Lower lobe of right lung (tissue), 2 donors: ENCODE measurements around the gene CRB3. TPM values are rescaled to one million over a fixed set of nuclear protein-coding genes. Genes with fewer than 3 reads are reported as not detected.

Source experiments
- ATAC-seq, 2 donors: fragments of 200-7000 bp; cut with Tn5 transposase; one replicate each; pipeline ENCODE4 v1.9.1; 2020 to 2022; ENCODE audit warnings: mild to moderate bottlenecking in 2 of 2, moderate library complexity in 2 of 2
- DNase-seq: peaks from one replicate; pipeline ENCODE4 v3.0.0-alpha.2; 2020
- H3K27ac ChIP-seq: fragments of 200-600 bp; one replicate; pipeline ENCODE4 v1.8.0; 2022
- H3K27me3 ChIP-seq: fragments of 200-600 bp; one replicate; pipeline ENCODE4 v1.8.0; 2022; ENCODE audit warnings: low read depth
- H3K36me3 ChIP-seq: fragments of 200-600 bp; one replicate; pipeline ENCODE4 v1.8.0; 2022; ENCODE audit warnings: mild to moderate bottlenecking
- H3K4me1 ChIP-seq: fragments of 200-600 bp; one replicate; pipeline ENCODE4 v1.8.0; 2022
- H3K4me3 ChIP-seq: fragments of 200-600 bp; one replicate; pipeline ENCODE4 v1.8.0; 2022; ENCODE audit warnings: mild to moderate bottlenecking
- H3K9me3 ChIP-seq: fragments of 200-600 bp; one replicate; pipeline ENCODE4 v1.8.0; 2022
- intact Hi-C: fragments of 100-400 bp; cut with DNase I; formaldehyde crosslinking; loops from one replicate; pipeline ENCODE4 v1.11.0; 2022
- total RNA-seq: library from RNA; stranded (reverse); fragmentation: NEBNext Ultra II Directional; extraction: Animal tissue kit (Norgen Biotek cat#: 25700); gene quantifications from one replicate; pipeline ENCODE4 v1.2.1, GENCODE V29; 2021
- TF ChIP-seq, protein P1 (sequence below): fragments of 200-600 bp; IDR thresholded peaks from one replicate; pipeline ENCODE4 v1.8.0; 2022; ENCODE audit warnings: antibody characterized with exemption, mild to moderate bottlenecking
- donor health status: DM: no; HTN: yes; CAD: no; lungs with severe emphysema.

CRB3 gene
- total RNA-seq, 1 donor from 2014 or later = 36.3 TPM

DNA sequence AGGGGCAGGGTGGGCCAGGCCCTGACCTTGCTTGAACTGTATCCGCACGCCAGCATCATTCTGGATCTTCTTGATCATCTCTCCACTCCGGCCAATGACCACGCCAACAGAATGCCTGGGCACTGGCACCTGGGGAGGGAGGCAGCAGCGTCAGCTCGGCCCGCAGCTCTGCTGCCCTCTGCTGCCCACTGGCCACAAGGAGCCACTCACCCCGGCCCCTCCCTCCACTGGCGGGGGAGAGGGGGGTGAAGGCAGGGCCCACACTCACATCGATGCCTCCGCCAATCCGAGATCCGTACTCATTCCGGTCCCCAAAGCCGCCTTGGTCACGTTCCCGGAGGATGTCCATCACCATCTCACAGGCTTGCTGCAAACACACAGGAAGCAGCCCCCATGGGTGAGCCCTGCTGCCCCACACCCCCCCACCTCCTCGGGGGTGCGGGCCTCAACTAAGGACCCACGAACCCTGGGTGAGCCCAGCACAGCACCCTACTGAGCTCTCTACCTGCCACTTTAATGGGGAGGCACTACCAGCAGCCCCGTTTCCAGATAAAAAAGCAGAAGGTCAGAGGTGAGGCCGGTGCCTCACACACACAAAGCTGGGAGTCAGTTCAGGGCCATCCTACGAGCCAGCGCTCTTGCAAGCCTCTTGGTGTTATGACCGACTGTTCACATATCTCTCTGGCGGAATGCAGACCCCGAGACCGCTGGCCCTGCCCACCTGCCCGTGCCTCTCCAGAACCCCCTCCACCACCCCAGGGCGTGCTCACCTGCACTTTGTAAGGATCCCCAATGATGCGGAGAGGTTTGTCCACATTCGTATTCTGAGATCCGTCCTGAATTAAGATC lies 46.1 kb upstream of the CRB3 start:
- no peak overlapping the region for H3K4me3 ChIP-seq
- H3K27me3 ChIP-seq = no peaks in the 10 kb centered on the region
- no peaks in the 10 kb centered on the region for H3K9me3 ChIP-seq
- H3K36me3 ChIP-seq = peaks cover 92% of the 10 kb centered on the region
- TF ChIP-seq, protein P1, sequence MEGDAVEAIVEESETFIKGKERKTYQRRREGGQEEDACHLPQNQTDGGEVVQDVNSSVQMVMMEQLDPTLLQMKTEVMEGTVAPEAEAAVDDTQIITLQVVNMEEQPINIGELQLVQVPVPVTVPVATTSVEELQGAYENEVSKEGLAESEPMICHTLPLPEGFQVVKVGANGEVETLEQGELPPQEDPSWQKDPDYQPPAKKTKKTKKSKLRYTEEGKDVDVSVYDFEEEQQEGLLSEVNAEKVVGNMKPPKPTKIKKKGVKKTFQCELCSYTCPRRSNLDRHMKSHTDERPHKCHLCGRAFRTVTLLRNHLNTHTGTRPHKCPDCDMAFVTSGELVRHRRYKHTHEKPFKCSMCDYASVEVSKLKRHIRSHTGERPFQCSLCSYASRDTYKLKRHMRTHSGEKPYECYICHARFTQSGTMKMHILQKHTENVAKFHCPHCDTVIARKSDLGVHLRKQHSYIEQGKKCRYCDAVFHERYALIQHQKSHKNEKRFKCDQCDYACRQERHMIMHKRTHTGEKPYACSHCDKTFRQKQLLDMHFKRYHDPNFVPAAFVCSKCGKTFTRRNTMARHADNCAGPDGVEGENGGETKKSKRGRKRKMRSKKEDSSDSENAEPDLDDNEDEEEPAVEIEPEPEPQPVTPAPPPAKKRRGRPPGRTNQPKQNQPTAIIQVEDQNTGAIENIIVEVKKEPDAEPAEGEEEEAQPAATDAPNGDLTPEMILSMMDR = peak; percentile 21
- DNase-seq (no peak), ATAC-seq (peak; percentile 37 to 48)
- no peak overlapping the region for H3K27ac ChIP-seq
- peaks cover 11% of the 10 kb centered on the region for H3K4me1 ChIP-seq
- intact Hi-C loops = no loop called here

DNA sequence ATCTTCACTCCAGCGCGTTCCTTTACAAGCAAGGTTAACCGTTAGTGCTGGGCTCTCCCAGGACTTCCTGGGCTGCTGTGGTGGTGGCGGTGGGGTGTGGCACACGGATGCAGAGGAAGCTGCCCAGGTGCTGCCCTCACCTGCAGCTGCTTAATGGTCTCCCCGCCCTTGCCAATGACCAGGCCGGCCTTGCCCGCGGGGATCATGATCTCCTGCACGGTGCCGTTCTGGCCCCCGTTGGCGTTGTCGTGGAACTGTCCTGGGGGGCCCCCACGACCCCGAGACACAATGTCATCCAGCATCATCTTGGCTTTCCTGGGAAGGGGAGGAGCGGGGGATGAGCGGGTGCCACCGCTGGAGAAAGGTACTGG lies 45.5 kb upstream of the CRB3 start:
- H3K9me3 ChIP-seq = no peaks in the 10 kb centered on the region
- no peaks in the 10 kb centered on the region for H3K27me3 ChIP-seq
- TF ChIP-seq, protein P1 = no peak
- peaks cover 17% of the 10 kb centered on the region for H3K4me1 ChIP-seq
- no peak overlapping the region for H3K27ac ChIP-seq
- DNase-seq (no peak), ATAC-seq (no peak)
- H3K4me3 ChIP-seq = no peak overlapping the region
- peaks cover 86% of the 10 kb centered on the region for H3K36me3 ChIP-seq
- intact Hi-C loops = no loop called here

GRCh38 chr19:6421075-6422014 lies 42.7 kb upstream of the CRB3 start:
- intact Hi-C loops = no loop called here

GRCh38 chr19:6423499-6424194 lies 40.4 kb upstream of the CRB3 start:
- Histone ChIP-seq H3K9me3 (no peaks in the 10 kb centered on the region), H3K27ac (peak overlapping the region; percentile 73), H3K4me3 (peak overlapping the region; percentile 83), H3K4me1 (peaks cover 20% of the 10 kb centered on the region), H3K27me3 (no peaks in the 10 kb centered on the region), H3K36me3 (peaks cover 35% of the 10 kb centered on the region)
- ATAC-seq (no peak), DNase-seq (no peak)
- TF ChIP-seq, protein P1 = no peak
- intact Hi-C loops = no loop called here

More at GRCh38 chr19:6421075-6422014, 42.7 kb upstream of the CRB3 start:
- no peaks in the 10 kb centered on the region for H3K9me3 ChIP-seq
- DNase-seq (no peak), ATAC-seq (no peak)
- H3K27me3 ChIP-seq = no peaks in the 10 kb centered on the region
- peaks cover 58% of the 10 kb centered on the region for H3K36me3 ChIP-seq
- H3K4me1 ChIP-seq = peaks cover 20% of the 10 kb centered on the region
- no peak overlapping the region for H3K4me3 ChIP-seq
- TF ChIP-seq, protein P1 = no peak
- no peak overlapping the region for H3K27ac ChIP-seq
